D721Med (cell line): Measurements from ENCODE around the gene SPHK2.
"Not testable (repeated sequence)": the region's sequence is repeated elsewhere in the genome, so short reads cannot be mapped to it uniquely, and the experiment has no call there.

Experiments
- DNase-seq: peaks from one replicate; pipeline ENCODE4 v3.0.0; 2011; ENCODE audit warnings: low spot score; ENCODE audit not compliant: insufficient read length
- FAIRE-seq: peaks from 2 replicates; lab custom pipeline; 2011; peaks lifted over from hg19 to GRCh38; lab: Jason Lieb, UNC
- TF ChIP-seq, protein P1 (sequence below): IDR thresholded peaks from 2 replicates; pipeline ENCODE4 v1.5.1; 2012; ENCODE audit warnings: mild to moderate bottlenecking, control low read depth; ENCODE audit not compliant: insufficient read depth; ENCODE audit errors: missing control alignments

The SPHK2 gene

DNA sequence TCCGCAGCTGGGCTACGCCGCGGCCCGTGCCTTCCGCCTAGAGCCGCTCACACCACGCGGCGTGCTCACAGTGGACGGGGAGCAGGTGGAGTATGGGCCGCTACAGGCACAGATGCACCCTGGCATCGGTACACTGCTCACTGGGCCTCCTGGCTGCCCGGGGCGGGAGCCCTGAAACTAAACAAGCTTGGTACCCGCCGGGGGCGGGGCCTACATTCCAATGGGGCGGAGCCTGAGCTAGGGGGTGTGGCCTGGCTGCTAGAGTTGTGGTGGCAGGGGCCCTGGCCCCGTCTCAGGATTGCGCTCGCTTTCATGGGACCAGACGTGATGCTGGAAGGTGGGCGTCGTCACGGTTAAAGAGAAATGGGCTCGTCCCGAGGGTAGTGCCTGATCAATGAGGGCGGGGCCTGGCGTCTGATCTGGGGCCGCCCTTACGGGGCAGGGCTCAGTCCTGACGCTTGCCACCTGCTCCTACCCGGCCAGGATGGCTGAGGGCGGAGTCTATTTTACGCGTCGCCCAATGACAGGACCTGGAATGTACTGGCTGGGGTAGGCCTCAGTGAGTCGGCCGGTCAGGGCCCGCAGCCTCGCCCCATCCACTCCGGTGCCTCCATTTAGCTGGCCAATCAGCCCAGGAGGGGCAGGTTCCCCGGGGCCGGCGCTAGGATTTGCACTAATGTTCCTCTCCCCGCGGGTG is 10.4 kb downstream of the SPHK2 start:
- TF ChIP-seq, protein P1, sequence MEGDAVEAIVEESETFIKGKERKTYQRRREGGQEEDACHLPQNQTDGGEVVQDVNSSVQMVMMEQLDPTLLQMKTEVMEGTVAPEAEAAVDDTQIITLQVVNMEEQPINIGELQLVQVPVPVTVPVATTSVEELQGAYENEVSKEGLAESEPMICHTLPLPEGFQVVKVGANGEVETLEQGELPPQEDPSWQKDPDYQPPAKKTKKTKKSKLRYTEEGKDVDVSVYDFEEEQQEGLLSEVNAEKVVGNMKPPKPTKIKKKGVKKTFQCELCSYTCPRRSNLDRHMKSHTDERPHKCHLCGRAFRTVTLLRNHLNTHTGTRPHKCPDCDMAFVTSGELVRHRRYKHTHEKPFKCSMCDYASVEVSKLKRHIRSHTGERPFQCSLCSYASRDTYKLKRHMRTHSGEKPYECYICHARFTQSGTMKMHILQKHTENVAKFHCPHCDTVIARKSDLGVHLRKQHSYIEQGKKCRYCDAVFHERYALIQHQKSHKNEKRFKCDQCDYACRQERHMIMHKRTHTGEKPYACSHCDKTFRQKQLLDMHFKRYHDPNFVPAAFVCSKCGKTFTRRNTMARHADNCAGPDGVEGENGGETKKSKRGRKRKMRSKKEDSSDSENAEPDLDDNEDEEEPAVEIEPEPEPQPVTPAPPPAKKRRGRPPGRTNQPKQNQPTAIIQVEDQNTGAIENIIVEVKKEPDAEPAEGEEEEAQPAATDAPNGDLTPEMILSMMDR, result no peak
- DNase-seq (no peak), FAIRE-seq (no peak)

DNA sequence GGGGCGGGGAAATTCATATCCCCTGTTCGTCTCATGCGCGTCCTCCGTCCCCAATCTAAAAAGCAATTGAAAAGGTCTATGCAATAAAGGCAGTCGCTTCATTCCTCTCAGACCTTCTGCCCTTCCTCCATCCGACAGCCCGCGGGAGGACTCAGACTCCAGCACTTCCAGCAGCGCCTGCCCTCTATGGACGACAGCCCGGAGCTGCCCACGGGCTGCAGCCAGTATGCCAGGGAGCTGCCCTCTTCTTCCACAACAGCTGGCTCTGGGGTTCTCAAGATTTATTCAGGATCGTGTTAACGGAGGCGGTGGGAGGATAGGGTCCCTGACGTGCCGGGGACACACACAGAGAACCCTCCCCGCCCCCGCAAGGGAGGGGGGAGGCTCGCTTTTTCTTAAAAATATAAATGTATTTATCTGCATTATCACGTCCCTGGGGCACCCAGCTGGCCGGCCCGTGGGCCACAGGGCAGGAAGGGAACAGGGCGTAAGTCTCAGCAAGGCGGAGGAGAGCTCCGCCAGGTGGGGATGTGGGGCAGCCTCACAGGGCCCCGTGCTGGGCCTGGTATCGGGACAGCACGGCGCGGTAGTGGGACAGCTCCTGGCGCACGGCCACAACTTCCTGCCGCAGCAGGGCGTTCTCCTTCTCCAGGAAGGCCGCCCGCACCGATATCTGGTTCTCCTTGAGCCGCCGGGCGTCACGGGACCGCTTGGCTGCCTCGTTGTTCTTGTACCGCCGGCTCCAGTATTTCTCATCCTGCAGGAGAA is 11.2 kb downstream of the SPHK2 start:
- DNase-seq (no peak), FAIRE-seq (no peak)
- TF ChIP-seq, protein P1, result no peak

DNA sequence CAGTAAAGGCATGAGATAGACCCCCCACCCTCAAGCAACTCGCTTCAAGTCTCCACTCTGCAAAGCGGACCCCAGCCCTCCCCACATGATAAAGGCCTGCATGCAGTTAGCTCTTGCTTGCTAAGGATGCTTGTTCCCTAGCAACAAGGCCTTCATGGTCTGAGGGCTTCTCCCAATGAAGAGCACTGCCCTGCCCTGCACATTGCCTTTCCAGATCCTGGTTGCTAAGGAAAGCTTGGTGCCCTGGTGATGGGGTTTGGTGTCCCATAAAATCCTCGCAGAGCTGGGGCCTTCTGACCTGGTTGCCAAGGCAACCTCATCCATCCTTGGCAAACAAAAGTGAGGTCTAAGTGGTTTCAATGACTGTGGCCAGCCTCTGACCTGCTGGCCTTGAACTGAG is 11.9 kb downstream of the SPHK2 start:
- no peak for DNase-seq
- TF ChIP-seq, protein P1, result no peak
- no peak for FAIRE-seq

DNA sequence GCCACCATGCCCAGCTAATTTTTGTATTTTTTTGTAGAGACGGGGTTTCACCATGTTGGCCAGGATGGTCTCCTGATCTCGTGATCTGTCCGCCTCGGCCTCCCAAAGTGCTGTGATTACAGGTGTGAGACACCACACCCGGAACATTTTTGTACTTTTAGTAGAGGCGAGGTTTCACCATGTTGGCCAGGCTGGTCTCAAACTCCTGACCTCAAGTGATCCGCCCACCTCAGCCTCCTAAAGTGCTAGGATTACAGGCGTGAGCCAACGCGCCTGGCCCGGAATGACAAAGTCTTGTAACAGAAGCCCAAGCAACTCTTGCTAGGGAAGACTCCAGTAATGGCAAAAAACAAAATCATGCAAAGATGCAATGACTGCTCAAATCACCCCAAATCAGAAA is 13.0 kb downstream of the SPHK2 start:
- not testable (repeated sequence) for DNase-seq, FAIRE-seq

DNA sequence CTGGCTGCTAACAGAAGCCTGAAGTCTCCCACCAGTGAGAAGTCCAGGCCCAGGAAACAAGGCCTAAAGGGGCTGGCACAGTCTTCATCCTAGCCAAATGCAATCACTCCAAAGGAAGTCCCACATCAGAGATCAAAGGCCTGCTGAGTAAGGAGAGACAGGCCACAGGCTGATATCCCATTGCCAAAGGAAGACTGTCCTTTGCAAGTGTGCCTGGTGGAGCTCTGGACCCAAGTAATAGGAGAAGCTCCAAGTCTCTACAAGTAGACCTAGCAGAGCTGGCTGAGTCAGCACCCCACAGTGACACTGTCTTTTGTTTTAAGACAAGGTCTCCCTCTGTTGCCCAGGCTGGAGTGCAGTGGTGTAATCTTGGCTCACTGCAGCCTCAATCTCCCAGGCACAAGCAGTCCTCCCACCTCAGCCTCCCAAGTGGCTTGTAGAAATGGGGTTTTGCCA is 13.4 kb downstream of the SPHK2 start:
- FAIRE-seq (no peak), DNase-seq (no peak)

DNA sequence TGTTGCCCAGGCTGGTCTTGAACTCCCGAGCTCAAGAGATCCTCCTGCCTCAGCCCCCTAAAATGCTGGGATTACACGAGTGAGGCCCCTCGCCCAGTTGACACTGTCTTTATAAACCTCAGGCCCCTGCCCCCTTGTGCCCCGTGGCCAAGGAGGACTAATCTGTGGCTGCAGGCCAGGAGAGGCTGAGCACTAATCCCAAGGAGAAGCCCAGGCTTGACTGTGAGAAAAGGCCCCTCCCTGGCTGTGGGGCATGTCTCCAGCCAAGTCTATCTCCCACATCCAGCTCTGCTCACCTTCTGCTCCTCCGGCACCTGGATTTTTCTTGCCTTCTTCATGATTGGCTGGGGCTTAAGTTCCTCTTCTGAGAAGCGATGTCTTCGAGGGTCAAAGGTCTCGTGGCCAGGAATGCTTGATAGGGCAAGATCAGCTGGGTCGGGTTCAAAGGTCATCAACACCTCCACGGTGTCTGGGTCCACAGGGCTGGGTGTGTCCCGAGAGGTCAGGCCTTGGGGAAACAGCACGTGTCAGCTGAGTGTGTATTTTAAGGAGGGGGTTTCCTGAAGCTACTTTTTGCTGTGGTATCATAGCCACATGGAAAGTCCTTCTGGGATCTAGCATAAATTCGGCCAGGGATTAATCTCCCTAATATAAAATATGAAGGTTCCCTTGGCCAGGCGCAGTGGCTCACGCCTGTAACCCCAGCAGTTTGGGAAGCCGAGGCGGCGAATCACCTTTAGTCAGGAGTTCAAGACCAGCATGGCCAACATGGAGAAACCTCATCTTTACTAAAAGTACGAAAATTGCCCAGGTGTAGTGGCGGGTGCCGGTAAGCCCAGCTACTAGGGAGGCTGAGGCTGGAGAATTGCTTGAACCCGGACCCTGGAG is 14.1 kb downstream of the SPHK2 start:
- FAIRE-seq (no peak), DNase-seq (no peak)
- TF ChIP-seq, protein P1, result no peak

More for the DNA sequence above, 13.4 kb downstream of the SPHK2 start:
- TF ChIP-seq, protein P1, result no peak

DNA sequence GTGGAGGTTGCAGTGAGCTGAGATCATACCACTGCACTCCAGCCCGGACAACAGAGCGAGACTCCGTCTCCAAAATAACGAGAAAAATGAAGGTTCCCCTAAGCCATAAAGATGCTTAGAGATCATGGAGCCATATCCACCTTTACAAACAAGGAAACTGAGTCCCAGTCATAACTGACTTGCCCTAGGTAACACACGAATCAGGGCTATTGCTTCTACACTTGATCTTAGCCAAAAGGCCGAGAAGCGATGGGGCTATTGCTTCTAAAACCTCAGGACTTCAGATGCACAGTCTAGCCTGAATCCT is 14.7 kb downstream of the SPHK2 start:
- FAIRE-seq, result no peak
- no peak for DNase-seq
- TF ChIP-seq, protein P1, result no peak
